PC-9 (cell line): Measurements from ENCODE around the gene RBM33.

Experiments used
- EZH2 ChIP-seq: fragments of 200-600 bp; sonication (generic); IDR thresholded peaks from 2 replicates; pipeline ENCODE4 v1.8.0; 2017; ENCODE audit warnings: antibody characterized with exemption, low read depth
- TF ChIP-seq, protein P1 (sequence below): fragments of 200-600 bp; sonication (generic); conservative IDR thresholded peaks from 2 replicates; pipeline ENCODE4 v1.6.1; 2017; ENCODE audit warnings: mixed run types, antibody characterized with exemption, mild to moderate bottlenecking, moderate library complexity

DNA sequence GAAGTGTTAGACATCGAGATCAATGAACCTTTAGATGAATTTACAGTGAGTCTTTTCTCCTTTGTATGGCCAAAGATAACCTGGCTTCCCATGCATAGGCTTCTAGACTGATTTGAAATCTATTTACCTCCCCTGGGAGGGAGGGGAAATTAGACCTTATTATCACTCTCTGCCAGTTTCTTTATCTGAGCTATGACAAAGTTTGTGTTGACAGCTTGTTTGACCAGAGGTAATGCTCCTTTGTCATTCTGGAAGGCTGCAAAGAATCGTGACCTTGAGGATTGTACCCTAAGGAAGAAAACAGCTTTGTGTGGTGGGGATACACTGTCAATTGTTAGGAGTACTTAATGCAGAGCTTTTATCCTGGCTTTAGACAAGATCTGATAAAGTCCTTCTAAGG is 36.4 kb downstream of the RBM33 start:
- TF ChIP-seq, protein P1, sequence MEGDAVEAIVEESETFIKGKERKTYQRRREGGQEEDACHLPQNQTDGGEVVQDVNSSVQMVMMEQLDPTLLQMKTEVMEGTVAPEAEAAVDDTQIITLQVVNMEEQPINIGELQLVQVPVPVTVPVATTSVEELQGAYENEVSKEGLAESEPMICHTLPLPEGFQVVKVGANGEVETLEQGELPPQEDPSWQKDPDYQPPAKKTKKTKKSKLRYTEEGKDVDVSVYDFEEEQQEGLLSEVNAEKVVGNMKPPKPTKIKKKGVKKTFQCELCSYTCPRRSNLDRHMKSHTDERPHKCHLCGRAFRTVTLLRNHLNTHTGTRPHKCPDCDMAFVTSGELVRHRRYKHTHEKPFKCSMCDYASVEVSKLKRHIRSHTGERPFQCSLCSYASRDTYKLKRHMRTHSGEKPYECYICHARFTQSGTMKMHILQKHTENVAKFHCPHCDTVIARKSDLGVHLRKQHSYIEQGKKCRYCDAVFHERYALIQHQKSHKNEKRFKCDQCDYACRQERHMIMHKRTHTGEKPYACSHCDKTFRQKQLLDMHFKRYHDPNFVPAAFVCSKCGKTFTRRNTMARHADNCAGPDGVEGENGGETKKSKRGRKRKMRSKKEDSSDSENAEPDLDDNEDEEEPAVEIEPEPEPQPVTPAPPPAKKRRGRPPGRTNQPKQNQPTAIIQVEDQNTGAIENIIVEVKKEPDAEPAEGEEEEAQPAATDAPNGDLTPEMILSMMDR = no peak
- no peak for TF ChIP-seq EZH2
